Epithelial cell of prostate (primary cell): ENCODE data around the gene ROPN1L.

Experiments used
- DNase-seq: peaks from one replicate; pipeline ENCODE4 v3.0.0-alpha.2; 2011; ENCODE audit warnings: low read depth, low spot score
- H3K27ac ChIP-seq: fragments of 450-650 bp; 2 replicates; pipeline ENCODE4 v1.5.1; 2017; ENCODE audit warnings: mild to moderate bottlenecking

Gene ROPN1L

DNA sequence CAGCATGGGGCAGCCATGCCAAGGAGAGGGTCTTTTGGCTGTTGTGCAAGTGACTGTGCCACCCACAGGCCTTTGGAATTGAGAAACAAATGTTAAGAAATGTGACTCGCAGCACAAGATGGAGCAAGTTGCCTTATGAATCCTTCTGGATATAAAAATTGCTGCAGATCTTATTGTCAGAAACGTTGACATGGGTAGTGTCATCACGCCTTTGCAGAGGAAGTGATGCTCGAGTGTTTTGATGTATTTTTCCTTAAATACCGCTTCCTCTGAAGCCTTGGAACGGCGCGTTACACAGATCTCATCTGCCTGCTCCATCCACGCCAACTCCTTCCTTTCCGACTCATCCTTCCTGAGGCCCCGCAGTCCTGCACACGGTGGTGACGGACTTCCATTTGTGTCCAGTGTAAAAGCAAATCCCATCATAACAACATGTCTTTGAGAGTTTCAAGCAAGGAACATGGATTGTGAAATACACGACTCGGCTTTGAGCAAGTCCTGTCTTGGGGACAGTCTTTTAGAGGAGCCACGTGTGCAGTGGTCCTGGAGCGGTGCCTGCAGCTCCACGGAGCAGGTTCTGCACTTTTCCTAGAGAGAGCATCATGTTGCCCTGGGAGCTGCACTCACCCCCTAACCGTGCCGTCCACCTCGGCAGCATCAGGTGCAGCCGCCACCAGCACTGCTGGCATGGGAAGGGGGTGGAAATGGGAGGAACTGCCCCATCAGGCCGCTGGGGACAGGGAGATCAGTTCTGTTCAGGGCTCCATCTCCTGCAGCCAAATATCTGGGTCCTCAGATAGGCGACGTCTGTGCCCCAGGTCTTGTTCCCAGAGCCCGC lies 15.1 kb downstream of the ROPN1L start:
- no peak for DNase-seq
- no peak overlapping the region for H3K27ac ChIP-seq

DNA sequence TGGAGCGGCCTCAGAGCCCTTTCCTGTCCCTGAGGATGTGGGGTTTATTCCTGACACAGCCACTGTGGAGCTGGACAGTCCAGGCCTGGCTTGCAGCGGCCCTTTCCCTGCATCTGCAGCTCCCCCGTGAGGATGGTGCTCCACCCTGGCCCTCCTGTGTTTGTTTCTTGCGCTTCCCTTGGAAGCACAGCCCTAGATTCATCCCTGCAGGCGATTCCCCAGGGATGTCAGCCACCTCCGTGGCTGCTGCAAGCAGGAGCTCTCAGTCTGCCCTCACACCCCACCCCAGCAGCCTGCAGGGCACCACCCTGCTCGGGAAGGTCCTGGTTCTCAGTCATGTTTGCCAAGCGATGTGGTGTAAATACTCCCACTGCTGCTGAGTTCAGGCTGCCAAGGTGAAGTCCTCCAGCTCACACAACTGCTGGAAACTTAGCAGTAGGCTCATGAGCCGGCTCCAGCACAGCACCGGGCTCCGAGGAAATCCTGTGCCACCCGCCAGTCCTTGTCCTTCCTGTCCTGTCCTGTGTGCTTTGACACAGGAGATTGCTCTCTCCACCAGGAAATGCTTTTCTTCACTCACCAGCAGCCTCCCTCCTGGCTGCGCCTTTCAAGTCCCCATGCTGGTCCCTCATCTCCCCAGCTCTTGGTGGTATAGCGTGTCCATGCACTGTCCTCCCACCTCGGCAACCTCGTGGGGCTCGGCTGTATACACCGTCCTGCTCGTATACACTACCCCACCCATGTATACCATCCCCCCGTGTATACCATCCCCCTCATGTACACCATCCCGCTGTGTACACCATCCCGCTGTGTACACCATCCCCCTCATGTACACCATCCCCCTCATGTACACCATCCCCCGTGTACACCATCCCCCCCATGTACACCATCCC lies 16.2 kb downstream of the ROPN1L start:
- no peak for DNase-seq
- H3K27ac ChIP-seq, result no peak overlapping the region

DNA sequence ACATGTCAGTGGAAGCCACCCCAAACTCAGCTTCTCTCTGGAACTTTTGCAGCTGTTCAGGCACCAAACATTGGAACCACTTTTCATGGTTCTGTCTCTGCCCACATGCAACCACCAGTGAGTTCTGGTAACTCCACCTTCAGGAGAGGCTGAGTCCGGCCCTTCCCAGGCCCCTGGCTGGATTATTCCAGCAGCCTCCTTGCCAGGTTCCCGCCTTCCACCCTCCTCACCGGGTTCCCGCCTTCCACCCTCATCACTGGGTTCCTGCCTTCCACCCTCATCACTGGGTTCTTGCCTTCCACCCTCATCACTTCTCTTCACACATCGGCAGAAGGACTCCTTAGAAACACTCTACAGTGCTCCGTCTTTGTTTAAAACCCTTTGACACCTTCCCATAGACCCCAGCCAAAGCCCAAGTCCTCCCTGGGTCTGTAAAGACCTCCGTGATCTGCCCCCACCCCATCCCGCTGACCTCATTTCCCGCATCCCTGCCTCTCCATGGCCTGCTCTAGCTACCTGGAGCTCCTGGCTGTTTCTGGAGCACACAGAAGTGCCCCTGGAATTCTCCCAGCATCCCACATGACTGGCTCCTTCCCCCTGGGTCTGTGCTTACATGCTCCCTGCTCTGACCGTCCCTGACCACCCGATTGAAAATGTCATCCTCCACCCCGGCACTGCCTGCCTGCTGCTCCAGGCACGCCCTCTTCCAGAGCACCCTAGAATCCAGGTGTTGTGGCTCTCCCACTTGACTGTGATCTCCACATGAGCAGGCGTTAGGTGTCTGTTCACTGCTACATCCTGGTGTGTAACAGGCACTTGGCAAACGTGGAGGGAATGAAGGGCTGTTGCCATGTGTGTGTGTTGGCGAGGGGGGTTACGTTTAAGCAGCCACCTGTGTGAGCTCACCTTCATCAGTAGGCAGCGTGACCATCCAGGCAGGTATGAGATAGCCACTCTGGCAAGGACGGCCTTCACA lies 17.7 kb downstream of the ROPN1L start:
- DNase-seq, result no peak
- H3K27ac ChIP-seq, result no peak overlapping the region

DNA sequence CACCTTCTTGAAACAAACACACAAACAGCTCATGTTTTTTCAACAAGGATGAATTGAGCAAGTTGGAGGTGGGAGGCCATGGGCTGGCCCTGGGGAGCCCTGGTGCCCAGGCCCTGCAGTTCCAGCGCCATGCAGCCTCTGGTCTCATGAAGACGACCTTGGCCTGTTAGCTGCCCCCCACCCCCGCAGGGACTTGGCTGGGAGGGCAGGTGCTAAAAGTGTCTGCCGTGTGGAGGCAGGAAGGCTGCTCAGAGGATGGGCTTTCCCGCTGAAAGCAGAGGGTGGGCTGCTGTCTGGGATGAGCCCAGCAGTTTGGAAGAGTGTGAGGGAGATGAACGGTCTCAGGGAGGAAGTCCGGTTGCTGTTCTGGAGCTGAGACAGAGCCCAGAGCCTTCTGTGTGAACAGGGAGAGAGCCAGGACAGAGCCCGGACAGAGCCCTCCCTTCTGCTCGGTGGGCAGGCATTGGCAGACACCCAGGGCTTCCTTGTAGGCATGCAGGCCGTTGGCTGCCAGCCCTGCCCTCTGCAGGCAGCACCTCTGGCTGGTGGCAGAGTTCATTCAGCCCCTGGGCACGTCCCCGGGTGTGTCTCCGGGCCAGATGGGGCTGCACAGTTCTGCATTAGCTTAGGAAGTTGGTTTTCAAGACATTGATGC lies 18.7 kb downstream of the ROPN1L start:
- no peak overlapping the region for H3K27ac ChIP-seq
- no peak for DNase-seq

DNA sequence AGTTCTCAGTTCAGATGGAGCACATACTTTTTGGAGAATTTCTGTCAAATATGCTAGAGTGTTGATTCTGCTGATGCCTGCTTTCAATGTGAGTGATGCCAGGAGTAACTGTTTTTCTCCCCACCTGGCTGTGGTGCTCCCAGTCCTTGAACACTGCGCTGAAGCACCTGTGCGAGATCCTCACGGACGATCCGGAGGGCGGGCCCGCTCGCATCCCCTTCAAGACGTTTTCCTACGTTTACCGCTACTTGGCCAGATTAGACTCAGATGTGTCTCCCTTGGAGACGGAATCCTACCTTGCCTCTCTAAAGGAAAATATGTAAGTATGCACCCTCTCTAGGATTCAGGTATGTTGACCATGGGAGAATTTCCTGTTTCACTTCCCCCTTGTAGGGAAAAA lies 19.4 kb downstream of the ROPN1L start:
- no peak for DNase-seq
- H3K27ac ChIP-seq, result no peak overlapping the region

DNA sequence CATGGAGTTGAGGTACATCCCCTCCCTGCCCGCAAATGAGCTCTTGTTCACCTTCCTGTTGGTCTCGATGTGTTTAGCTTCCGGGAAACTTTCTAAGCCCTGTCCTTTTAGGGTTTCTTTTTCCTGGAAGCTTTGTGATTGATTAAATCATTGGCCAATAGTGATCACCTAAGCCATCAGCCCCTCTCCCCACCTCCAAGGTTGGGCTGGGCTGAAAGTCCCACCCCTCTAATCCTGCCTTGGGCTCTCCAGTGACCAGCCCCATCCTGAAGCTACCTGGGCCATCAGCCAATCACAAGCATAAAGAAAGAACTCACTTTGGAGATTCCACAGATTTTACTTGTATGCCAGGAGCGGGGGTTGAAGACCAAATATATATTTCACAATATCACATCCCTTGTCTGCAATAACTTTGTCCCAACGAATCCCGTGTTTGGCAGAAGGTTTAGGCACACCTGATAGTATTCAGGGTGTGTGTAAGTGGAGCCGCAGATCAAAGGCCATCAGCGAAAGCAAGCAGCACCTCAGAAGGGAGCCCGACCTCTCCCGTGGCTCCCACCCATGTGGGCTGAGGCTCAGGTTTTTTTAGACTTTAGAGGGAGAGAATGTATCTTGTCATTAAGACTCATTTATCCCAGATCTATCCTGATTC lies 20.4 kb downstream of the ROPN1L start:
- DNase-seq, result no peak
- H3K27ac ChIP-seq, result no peak overlapping the region

DNA sequence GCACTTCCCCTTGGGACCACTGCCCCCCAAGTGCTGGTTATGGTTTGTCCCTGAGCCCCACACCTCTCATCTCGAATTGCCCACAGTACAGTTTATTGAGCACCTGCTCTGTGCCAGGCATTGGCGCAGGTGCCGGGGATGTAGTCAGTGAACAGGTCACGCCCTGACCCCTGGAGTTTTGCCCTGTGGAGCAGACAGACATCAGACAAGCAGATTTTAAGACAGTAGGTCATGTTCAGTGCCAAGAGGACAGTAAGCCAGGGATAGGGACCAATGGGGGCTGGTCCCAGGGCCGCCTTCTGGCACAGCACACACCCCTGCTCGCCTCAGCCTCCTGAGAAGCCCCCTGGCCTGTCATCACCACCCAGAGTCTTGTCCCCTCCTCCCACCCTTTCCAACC lies 21.9 kb downstream of the ROPN1L start:
- no peak for DNase-seq

DNA sequence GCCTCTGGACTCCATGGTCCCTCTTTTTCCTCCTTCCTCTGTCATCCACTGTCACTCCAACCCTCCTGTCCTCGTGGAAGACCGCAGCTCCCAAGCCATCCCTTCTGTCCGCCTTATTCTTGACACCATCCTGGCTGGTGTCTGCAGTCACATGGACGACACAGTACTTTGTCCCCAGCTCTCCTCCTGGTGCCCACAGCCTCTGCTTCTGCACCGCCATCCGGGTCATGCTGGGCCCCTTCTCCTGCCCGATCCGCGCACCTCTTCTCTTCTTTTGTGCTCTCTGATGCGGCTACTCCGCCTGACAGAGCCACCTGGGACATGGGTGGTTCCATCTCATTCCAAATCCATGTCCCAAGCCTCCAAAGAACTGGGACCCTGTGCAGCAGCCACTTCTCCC lies 22.5 kb downstream of the ROPN1L start:
- H3K27ac ChIP-seq, result no peak overlapping the region
- DNase-seq, result no peak

More for the DNA sequence above, 21.9 kb downstream of the ROPN1L start:
- H3K27ac ChIP-seq, result no peak overlapping the region

DNA sequence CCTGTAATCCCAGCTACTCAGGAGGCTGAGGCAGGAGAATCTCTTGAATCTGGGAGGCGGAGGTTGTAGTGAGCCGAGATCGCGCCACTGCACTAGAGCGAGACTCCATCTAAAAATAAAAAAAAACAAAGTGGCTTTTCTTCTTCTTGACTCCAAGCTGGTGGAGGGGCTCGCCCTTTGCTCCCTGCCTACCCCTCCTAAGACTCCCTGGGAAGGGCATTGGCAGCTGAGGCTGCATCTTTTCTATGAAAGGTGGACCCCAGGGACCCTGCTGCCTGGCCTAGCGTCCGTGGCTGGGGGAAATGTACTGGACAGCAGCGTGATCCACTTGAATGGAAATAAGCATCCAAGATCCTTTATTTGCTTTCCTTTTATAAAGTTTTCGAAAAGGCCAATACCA lies 24.0 kb downstream of the ROPN1L start:
- no peak for DNase-seq
- H3K27ac ChIP-seq, result no peak overlapping the region

DNA sequence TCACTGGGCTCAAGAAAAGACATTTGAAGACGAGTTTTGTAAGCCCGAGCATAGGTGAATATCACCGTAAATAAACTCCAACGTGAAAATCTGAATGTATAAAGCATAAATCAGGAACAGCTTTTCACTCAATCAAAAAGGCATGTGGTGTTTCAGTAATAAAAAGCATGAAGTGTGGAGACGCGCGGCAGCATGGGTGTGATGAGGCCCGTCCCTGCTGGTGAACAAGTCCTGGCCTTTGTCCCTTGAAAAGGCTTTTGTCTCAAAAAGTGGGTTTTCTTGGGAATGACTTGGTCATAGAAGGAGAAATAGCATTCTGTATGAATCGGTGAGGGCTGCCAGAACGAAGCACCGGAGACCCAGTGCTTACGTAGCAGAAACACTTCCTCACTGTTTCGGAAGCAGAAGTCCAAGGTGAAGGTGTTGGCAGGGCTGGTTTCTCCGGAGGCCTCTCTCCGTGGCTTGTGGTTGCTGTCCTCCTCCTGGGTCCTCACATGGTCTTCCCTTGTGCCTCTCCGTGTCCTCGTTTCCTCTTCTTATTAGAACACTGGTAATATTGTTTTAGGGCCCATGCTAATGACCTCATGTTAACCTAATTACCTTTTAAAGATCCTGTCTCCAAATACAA lies 24.9 kb downstream of the ROPN1L start:
- no peak overlapping the region for H3K27ac ChIP-seq
- no peak for DNase-seq

DNA sequence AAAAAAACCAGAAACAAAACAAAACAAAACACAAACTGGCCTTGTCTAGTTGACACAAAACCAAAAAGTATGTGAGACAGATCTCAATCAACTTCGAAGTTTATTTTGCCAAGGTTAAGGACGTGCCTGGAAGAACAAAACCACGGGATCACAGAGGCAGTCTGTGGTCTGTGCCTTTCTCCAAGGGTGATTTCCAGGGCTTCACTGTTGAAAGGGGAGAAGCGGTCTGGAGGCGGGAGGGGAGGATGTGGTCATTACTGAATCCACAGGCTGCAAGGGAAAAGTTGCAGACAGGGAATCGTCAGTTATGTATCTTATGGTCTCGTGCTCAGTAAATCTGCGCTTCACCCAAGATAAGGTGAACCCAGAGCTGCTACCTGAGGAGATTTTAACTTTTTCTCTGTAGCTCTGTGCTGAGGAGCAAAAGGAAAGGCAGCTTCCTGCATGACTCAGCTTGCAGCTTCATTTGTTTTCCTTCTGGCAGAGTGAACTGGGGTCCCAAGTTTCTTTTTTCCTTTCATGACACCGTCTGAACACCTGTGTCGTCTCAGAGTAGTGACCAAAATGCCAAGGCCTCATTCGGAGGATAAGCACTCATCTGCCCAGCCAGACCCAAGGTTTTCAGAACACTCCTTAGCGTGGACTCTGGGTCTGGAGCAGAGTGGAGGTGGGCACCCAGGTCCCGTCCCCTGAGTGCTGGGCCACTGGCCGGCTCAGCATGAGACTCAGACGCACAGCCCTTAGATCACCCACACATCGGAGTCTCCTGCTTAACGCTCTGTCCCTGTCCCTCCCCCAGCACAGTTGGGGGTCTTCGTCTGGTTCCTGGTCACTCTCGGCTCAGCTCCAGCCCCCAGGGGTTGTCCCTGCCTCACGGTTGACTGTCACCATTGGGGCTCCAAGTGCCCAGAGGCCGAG lies 25.9 kb downstream of the ROPN1L start:
- peak overlapping the region; percentile 5 for H3K27ac ChIP-seq
- DNase-seq, result no peak

DNA sequence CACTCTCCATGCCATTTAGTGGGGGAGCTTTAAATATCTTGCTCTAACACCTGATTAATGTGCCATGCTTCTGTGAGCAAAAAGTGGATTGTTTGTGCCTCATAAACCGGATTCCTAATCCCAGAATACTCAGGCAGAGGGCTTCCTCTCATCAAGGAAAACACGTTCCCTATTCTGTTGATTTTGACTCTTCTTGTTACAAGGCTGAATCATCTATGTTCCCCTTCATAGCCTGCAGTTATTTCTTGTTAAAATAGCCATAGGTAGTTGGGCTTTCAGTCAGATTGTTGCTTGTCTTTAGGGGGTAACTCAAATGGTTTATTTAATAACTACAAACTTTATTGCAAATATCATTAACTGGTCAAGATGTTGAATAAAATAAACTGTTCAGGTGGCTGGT lies 26.6 kb downstream of the ROPN1L start:
- no peak overlapping the region for H3K27ac ChIP-seq

DNA sequence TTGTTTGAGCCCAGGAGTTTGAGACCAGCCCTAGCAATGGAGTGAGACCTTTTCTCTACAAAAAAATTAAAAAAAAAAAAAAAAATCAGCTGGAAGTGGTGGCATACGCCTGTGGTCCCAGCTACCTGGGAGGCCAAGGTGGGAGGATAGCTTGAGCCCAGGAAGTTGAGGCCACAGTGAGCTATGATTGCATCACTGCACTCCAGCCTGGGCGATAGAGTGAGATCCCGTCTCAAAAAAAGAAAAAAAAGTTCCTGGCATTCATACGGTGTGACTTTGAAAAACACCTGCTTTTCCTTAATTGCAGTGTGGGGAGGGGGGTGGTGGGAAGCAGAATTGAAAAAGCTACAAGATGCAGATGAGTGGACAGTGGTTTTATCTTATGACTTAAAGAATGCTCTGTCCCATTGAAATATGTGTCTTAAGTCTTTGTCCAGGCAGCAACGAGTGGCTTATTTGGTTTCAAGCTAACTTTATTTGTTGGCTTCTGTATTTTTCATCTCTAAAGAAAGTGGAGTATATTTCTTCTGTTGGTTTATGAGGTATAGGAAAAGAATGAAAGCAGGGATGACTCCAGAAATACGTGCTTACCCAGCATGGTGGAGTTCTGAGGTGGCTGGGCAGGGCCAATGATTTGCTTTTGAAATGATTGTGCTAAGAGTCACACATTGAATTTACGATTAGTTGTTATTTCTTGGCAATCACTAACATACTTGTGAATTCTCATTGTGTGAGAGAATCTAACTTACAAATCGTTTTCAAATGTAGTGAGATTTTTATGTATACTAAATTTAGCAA lies 27.8 kb downstream of the ROPN1L start:
- H3K27ac ChIP-seq, result peak overlapping the region; percentile 47

More for the DNA sequence above, 26.6 kb downstream of the ROPN1L start:
- no peak for DNase-seq

DNA sequence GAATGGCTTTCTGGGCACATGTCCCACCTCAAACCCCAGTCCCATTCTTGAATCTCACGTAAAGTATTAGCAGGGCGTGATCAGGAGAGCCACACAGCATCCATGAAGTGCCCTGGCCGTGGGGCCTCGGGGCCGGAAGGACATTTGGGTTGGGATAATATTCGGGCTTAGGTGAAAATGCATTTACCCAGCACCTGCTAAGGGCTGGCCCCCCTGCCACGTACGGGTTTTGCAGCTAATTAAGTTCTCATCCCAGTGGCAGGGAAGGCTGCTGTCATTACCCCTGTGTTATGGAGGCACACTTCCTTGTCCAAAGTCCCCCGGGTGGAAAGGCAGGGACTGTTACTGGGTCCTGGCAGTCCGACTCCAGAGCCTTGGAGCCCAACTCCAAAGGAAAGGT lies 29.0 kb downstream of the ROPN1L start:
- no peak overlapping the region for H3K27ac ChIP-seq
- DNase-seq, result no peak

More for the DNA sequence above, 27.8 kb downstream of the ROPN1L start:
- no peak for DNase-seq

DNA sequence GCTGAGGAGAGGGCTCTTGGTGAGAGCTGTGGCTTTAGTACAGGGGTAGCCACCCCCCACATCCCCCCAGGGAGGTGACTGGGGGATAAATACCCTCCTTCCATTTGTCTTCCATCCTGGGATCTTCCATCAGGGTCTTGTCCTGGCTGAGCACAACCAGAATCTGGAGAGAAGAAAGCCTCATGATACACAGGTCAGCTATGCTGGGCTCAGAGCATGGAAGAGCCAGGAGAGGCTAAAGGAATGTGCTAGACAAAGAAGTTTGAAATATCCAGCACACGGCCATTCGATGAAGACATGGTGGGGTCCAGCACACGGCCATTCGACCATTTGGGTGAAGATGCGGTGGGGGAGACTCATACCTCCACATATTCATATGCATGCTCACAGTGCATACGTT lies 30.0 kb downstream of the ROPN1L start:
- no peak for DNase-seq
- H3K27ac ChIP-seq, result no peak overlapping the region

DNA sequence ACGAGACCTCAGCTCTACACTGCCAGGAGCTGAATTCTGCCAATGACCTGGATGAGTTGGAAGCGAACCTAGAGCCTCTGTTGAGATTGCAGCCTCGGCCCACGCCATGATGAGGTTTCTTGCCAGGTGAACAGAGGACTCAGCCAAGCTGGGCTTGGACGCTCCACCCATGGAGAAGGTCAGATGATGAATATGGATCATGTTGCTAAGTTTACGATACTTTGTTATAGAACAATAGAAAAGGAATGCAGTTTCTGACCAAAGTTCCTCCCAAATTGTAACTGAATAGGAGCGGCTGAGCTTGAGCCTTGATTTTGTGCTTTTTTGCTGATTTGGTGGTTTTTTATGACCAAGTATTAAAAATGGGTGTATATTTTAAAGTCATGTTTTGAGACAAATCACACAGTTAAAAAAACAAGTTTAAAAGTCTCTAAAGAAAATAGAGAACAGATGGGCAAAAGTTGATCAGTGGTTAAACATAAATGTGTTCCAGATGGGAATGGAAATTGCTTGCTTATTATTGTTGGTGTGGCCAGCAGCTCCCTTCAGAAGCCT lies 32.9 kb downstream of the ROPN1L start:
- H3K27ac ChIP-seq, result no peak overlapping the region
- no peak for DNase-seq
